ENCODE data around the gene TSHZ2.
A peak's percentile ranks its signal among the peaks of the same experiment; 100 is the strongest.

TSHZ2 gene

GRCh38 chr20:52983726-52984450 lies 11.7 kb downstream of the TSHZ2 start:
- DNase-seq (ENCODE audit: low read depth), result no peak
- no peak overlapping the region for H3K4me3 ChIP-seq (ENCODE audit: low read length)
- TF ChIP-seq CTCF (conservative IDR thresholded peaks at IDR 0.05; ENCODE audit: low read length), result no peak

- no peak for DNase-seq (ENCODE audit: low read depth)
- TF ChIP-seq CTCF (conservative IDR thresholded peaks at IDR 0.05; ENCODE audit: low read length), result no peak
- H3K4me3 ChIP-seq (ENCODE audit: low read length), result no peak overlapping the region
Measured at GRCh38 chr20:52984451-52984810, 12.3 kb downstream of the TSHZ2 start.

GRCh38 chr20:52985687-52986086 lies 13.5 kb downstream of the TSHZ2 start:
- DNase-seq (ENCODE audit: low read depth), result peak; percentile 44
- no peak overlapping the region for H3K4me3 ChIP-seq (ENCODE audit: low read length)
- no peak for TF ChIP-seq CTCF (conservative IDR thresholded peaks at IDR 0.05; ENCODE audit: low read length)

DNA sequence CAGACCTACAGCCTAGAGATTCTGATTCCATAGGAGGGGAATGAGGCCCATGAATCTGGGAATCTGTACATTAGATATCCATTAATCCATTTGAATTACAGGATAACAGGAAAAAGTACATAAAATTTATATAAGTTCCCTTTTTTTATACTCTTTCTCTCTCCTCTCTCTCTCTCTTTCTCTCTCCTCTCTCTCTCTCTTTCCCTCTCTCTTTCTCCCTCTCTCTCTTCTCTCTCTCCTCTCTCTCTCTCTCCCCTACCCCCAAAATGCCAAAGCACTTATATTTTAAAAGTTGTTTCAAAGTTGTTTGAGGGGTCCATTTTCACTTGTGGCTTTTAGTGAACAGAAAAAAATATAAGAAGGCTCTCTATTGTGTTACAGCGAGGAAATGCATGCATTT lies 15.1 kb downstream of the TSHZ2 start:
- no peak for DNase-seq (ENCODE audit: low read depth)
- TF ChIP-seq CTCF (conservative IDR thresholded peaks at IDR 0.05; ENCODE audit: low read length), result no peak
- no peak overlapping the region for H3K4me3 ChIP-seq (ENCODE audit: low read length)

- H3K4me3 ChIP-seq (ENCODE audit: low read length), result no peak overlapping the region
- no peak for DNase-seq (ENCODE audit: low read depth)
- TF ChIP-seq CTCF (conservative IDR thresholded peaks at IDR 0.05; ENCODE audit: low read length), result no peak
Measured at GRCh38 chr20:52991830-52992229, 19.7 kb downstream of the TSHZ2 start.

DNA sequence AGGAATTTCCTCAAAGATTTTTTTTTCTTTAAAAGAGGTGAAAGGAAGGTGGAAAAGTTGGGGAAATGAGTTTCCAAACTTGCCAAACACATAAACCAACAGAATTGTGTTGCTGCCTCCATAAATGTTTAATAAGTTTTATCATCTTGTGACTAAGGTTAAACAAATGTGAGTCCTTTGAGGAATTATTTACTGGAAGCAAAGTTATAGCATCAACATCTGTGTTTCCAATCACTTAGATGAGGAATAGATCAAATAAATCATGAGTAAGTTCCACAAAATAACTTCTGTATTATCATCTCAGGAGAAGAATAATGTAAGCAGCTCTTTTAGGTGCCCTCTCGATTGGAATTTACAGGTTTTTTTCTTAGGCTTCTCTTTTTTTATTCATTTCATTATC lies 20.5 kb downstream of the TSHZ2 start:
- no peak for TF ChIP-seq CTCF (conservative IDR thresholded peaks at IDR 0.05; ENCODE audit: low read length)
- no peak overlapping the region for H3K4me3 ChIP-seq (ENCODE audit: low read length)
- DNase-seq (ENCODE audit: low read depth), result peak; percentile 39

DNA sequence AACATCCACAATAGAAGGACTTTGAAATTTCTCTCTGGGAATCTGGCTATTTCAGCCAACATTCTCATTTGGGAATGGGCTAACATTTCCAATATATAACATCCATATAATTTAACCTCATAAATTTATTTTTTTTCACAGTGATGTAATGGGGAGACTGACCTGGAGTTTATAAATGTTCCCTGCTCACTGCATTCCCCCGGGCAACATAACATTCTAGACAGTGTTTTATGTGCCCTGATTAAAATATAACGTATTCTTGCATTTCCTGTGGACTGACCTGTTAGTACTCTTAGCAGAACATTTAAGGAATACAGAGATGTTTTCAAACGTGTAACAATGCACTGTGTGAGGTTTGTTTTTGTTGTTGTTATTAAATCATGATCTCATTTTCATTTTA lies 20.9 kb downstream of the TSHZ2 start:
- no peak for TF ChIP-seq CTCF (conservative IDR thresholded peaks at IDR 0.05; ENCODE audit: low read length)
- H3K4me3 ChIP-seq (ENCODE audit: low read length), result no peak overlapping the region
- DNase-seq (ENCODE audit: low read depth), result no peak
